ENCODE measurements around the gene SORCS1. TPM values are rescaled to one million over a fixed set of nuclear protein-coding genes. Genes with fewer than 3 reads are reported as not detected.

SORCS1 gene
- total RNA-seq, 1 experiment from 2014 or later: 0.11 TPM

DNA sequence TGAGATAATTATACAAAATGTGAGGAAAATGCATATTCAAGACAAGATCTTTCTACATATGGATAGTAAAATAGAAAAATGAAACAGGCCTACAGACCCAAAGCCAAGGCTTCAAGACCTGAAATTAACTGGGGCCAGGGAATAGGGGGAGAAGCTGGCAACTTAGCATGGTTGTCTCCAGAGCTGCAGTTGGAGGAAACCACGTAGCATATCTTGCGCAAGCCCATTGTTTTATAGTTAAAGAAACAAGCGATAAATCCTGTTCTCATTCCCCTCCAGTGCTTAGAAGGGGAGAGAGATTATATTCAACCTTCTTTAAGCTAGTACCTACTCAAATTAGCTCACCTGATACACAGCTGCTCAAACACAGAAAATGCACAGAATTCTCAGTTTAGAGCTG is 197.1 kb downstream of the SORCS1 start:
- Histone ChIP-seq H3K27me3 (ENCODE audit: low read length) (peaks cover 48% of the 10 kb centered on the region), H3K36me3 (ENCODE audit: low read depth, low read length) (no peaks in the 10 kb centered on the region), H3K4me3 (ENCODE audit: low read length) (no peak overlapping the region), H4K20me1 (ENCODE audit: low read length) (no peaks in the 10 kb centered on the region), H3K79me2 (ENCODE audit: low read length) (no peaks in the 10 kb centered on the region), H3K9me3 (ENCODE audit: low read length) (no peaks in the 10 kb centered on the region), H3K27ac (ENCODE audit: low read length) (no peak overlapping the region), H3F3A (ENCODE audit: low read length, unreplicated experiment) (no peaks in the 10 kb centered on the region), H3K9ac (ENCODE audit: low read length) (no peak overlapping the region), H3K4me1 (ENCODE audit: insufficient read depth, low read length) (no peaks in the 10 kb centered on the region), H3K9me2 (replicated peaks; ENCODE audit: low read length) (no peaks in the 10 kb centered on the region), H3K4me2 (ENCODE audit: low read length) (no peak overlapping the region), H2AFZ (ENCODE audit: low read length) (no peak overlapping the region)
- no TSS peak for BruUV-seq (replicated peaks)
- DNase-seq (no peak), ATAC-seq (no peak)
- intact Hi-C loops (cut with micrococcal nuclease): no loop called here
- POLR2A ChIA-PET (ENCODE audit: unreplicated experiment): no interaction called here
- CTCF ChIA-PET: no interaction called here
- no peak for TF ChIP-seq EZH2 (IDR thresholded peaks at IDR 0.05; ENCODE audit: low read length, unreplicated experiment)
- TF ChIP-seq EZH2phosphoT487 (IDR thresholded peaks at IDR 0.05; ENCODE audit: borderline replicate concordance, low read length): no peak
- no peak for TF ChIP-seq CTCF (conservative IDR thresholded peaks at IDR 0.05; ENCODE audit: low read depth, low read length)

DNA sequence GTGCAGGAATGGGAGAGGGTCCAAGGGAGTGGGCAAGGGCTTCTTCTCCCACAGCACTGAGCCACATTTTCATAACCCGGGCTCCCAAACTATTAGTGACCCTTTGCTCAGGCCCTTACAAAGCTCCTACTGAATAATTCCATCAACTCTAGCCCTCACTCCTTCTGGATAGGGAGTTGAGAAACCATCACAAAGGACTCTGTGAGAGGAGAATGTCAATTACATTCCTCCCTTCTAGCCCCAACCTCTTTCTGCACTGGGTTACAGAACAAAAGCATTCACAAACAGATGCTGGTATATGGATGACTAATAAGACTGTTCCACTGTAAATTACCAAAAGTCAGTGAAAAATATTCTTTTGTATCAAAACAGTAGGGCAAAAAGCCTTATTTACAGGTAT is 203.7 kb downstream of the SORCS1 start:
- ATAC-seq (no peak), DNase-seq (no peak)
- intact Hi-C loops (cut with micrococcal nuclease): no loop called here
- TF ChIP-seq EZH2 (IDR thresholded peaks at IDR 0.05; ENCODE audit: low read length, unreplicated experiment) (no peak), EZH2phosphoT487 (IDR thresholded peaks at IDR 0.05; ENCODE audit: borderline replicate concordance, low read length) (no peak), CTCF (conservative IDR thresholded peaks at IDR 0.05; ENCODE audit: low read depth, low read length) (no peak)
- Histone ChIP-seq H3K4me2 (ENCODE audit: low read length) (no peak overlapping the region), H3K36me3 (ENCODE audit: low read depth, low read length) (no peaks in the 10 kb centered on the region), H3K27ac (ENCODE audit: low read length) (no peak overlapping the region), H4K20me1 (ENCODE audit: low read length) (no peaks in the 10 kb centered on the region), H3K27me3 (ENCODE audit: low read length) (peaks cover 70% of the 10 kb centered on the region), H3F3A (ENCODE audit: low read length, unreplicated experiment) (no peaks in the 10 kb centered on the region), H3K9ac (ENCODE audit: low read length) (no peak overlapping the region), H2AFZ (ENCODE audit: low read length) (no peak overlapping the region), H3K4me1 (ENCODE audit: insufficient read depth, low read length) (no peaks in the 10 kb centered on the region), H3K4me3 (ENCODE audit: low read length) (no peak overlapping the region), H3K79me2 (ENCODE audit: low read length) (no peaks in the 10 kb centered on the region), H3K9me3 (ENCODE audit: low read length) (no peaks in the 10 kb centered on the region), H3K9me2 (replicated peaks; ENCODE audit: low read length) (no peaks in the 10 kb centered on the region)
- CTCF ChIA-PET: no interaction called here
- no TSS peak for BruUV-seq (replicated peaks)
- POLR2A ChIA-PET (ENCODE audit: unreplicated experiment): no interaction called here

- TF ChIP-seq EZH2 (IDR thresholded peaks at IDR 0.05; ENCODE audit: low read length, unreplicated experiment) (no peak), EZH2phosphoT487 (IDR thresholded peaks at IDR 0.05; ENCODE audit: borderline replicate concordance, low read length) (no peak), CTCF (conservative IDR thresholded peaks at IDR 0.05; ENCODE audit: low read depth, low read length) (no peak)
- Histone ChIP-seq H3F3A (ENCODE audit: low read length, unreplicated experiment) (no peaks in the 10 kb centered on the region), H2AFZ (ENCODE audit: low read length) (no peak overlapping the region), H3K36me3 (ENCODE audit: low read depth, low read length) (no peaks in the 10 kb centered on the region), H3K27me3 (ENCODE audit: low read length) (peaks cover 58% of the 10 kb centered on the region), H3K4me2 (ENCODE audit: low read length) (no peak overlapping the region), H3K79me2 (ENCODE audit: low read length) (no peaks in the 10 kb centered on the region), H3K9me3 (ENCODE audit: low read length) (no peaks in the 10 kb centered on the region), H3K9ac (ENCODE audit: low read length) (no peak overlapping the region), H3K4me1 (ENCODE audit: insufficient read depth, low read length) (no peaks in the 10 kb centered on the region), H3K27ac (ENCODE audit: low read length) (no peak overlapping the region), H3K9me2 (replicated peaks; ENCODE audit: low read length) (no peaks in the 10 kb centered on the region), H4K20me1 (ENCODE audit: low read length) (no peaks in the 10 kb centered on the region), H3K4me3 (ENCODE audit: low read length) (no peak overlapping the region)
- CTCF ChIA-PET: no interaction called here
- ATAC-seq (no peak), DNase-seq (no peak)
- no TSS peak for BruUV-seq (replicated peaks)
- POLR2A ChIA-PET (ENCODE audit: unreplicated experiment): no interaction called here
- intact Hi-C loops (cut with micrococcal nuclease): no loop called here
Measured at GRCh38 chr10:106959521-106959920, 205.0 kb downstream of the SORCS1 start.
